Brain microvascular endothelial cell (primary cell): Measurements from ENCODE around the gene JUN.

Experiments
- DNase-seq: peaks from one replicate; pipeline ENCODE4 v3.0.0-alpha.2; 2020
- H3K27ac ChIP-seq: fragments of 250-450 bp; sonication (Bioruptor Pico); 2 replicates; pipeline ENCODE4 v1.5.1; 2020; ENCODE audit warnings: mild to moderate bottlenecking, moderate library complexity
- H3K27me3 ChIP-seq: fragments of 250-450 bp; sonication (Bioruptor Pico); replicated peaks from 2 replicates; pipeline ENCODE4 v1.5.1; 2020; ENCODE audit warnings: mild to moderate bottlenecking
- H3K36me3 ChIP-seq: fragments of 250-450 bp; sonication (Bioruptor Pico); replicated peaks from 2 replicates; pipeline ENCODE4 v1.5.1; 2020; ENCODE audit warnings: mild to moderate bottlenecking
- H3K4me3 ChIP-seq: 2 replicates; pipeline ENCODE4 v1.5.1; 2011; ENCODE audit warnings: low read depth, mild to moderate bottlenecking, control low read depth, low read length, moderate library complexity
- CTCF ChIP-seq: IDR thresholded peaks from 2 replicates; pipeline ENCODE4 v1.5.1; 2011; ENCODE audit warnings: low read depth, mild to moderate bottlenecking, moderate library complexity, low read length, control low read depth, inconsistent platforms; ENCODE audit errors: missing control alignments
- in situ Hi-C: cut with HindIII; loops from 2 replicates; pipeline ENCODE4 v1.10.0; 2017; ENCODE audit warnings: low sequenced_read_pairs, low pct_ligation_motif_present

JUN gene

DNA sequence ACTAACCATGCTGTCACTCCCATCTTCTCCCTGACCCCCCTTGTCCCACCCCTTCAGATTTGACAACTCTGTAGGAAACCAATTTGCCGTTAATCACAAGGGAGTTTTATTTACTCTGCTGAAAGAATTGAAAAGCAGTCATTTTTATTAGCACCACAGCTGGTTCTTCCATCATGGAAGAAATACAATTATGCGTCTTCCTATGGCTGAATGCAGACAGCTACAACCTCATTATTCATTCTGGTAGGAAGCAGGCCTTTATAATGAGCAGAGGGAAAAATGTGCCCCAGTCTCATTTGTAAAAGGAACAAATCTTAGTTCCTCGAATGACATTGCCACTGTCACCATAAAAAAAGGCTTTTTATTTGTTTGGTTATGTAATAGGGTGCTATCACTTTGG lies 35.2 kb downstream of the JUN start:
- DNase-seq: no peak
- Histone ChIP-seq H3K4me3 (no peak overlapping the region), H3K27me3 (no peaks in the 10 kb centered on the region), H3K27ac (no peak overlapping the region), H3K36me3 (no peaks in the 10 kb centered on the region)
- TF ChIP-seq CTCF: no peak
- in situ Hi-C loops: no loop called here

DNA sequence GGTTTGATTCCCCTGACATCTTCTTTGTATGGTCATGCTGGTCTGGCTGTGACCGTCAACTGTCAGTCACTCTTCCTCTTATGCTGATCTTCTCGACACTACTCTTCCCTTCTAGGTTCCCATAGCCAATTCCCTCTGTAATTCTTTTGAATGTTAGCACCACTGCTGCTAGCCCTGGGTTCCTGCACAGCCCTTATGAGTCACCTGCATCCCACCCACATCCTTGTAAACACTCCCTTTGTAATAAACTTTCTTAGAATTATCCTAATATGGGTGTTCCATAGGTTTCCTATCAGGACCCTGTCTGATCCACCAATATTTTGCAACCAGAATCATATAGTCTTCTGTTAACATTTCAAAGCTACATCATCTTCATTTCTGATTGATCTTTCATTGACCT lies 37.1 kb downstream of the JUN start:
- in situ Hi-C loops: no loop called here
- H3K4me3 ChIP-seq: no peak overlapping the region
- no peak for DNase-seq
- no peak for TF ChIP-seq CTCF
- H3K27me3 ChIP-seq: no peaks in the 10 kb centered on the region
- H3K27ac ChIP-seq: no peak overlapping the region
- H3K36me3 ChIP-seq: no peaks in the 10 kb centered on the region

GRCh38 chr1:58746182-58746581 lies 37.7 kb downstream of the JUN start:
- no peaks in the 10 kb centered on the region for H3K27me3 ChIP-seq
- no peak for TF ChIP-seq CTCF
- DNase-seq: no peak
- in situ Hi-C loops: no loop called here
- H3K4me3 ChIP-seq: no peak overlapping the region
- H3K36me3 ChIP-seq: no peaks in the 10 kb centered on the region
- no peak overlapping the region for H3K27ac ChIP-seq

DNA sequence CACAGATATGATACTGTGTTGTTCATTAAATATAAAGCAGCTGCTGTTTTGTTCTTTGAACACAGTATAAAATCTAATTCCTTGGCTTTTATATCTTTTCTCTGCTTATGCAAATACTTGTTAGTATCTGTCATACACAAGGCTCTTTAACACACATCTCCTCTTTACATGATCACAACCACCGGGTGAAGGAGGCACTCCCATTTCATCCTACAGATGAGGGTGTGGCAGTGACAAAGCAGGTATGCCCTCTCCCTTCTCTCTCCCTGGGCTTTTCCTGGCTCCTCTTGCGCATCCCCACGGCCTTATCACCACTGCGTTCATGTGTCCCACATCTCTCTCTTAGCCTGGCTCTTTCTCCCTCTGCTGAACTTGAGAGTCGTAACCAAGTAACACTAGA lies 38.2 kb downstream of the JUN start:
- no peak overlapping the region for H3K27ac ChIP-seq
- TF ChIP-seq CTCF: no peak
- in situ Hi-C loops: no loop called here
- no peaks in the 10 kb centered on the region for H3K36me3 ChIP-seq
- no peaks in the 10 kb centered on the region for H3K27me3 ChIP-seq
- no peak for DNase-seq
- H3K4me3 ChIP-seq: no peak overlapping the region

GRCh38 chr1:58745117-58745516 lies 38.7 kb downstream of the JUN start:
- no peaks in the 10 kb centered on the region for H3K27me3 ChIP-seq
- no peak for TF ChIP-seq CTCF
- H3K36me3 ChIP-seq: no peaks in the 10 kb centered on the region
- DNase-seq: no peak
- in situ Hi-C loops: no loop called here
- H3K27ac ChIP-seq: no peak overlapping the region
- H3K4me3 ChIP-seq: no peak overlapping the region

DNA sequence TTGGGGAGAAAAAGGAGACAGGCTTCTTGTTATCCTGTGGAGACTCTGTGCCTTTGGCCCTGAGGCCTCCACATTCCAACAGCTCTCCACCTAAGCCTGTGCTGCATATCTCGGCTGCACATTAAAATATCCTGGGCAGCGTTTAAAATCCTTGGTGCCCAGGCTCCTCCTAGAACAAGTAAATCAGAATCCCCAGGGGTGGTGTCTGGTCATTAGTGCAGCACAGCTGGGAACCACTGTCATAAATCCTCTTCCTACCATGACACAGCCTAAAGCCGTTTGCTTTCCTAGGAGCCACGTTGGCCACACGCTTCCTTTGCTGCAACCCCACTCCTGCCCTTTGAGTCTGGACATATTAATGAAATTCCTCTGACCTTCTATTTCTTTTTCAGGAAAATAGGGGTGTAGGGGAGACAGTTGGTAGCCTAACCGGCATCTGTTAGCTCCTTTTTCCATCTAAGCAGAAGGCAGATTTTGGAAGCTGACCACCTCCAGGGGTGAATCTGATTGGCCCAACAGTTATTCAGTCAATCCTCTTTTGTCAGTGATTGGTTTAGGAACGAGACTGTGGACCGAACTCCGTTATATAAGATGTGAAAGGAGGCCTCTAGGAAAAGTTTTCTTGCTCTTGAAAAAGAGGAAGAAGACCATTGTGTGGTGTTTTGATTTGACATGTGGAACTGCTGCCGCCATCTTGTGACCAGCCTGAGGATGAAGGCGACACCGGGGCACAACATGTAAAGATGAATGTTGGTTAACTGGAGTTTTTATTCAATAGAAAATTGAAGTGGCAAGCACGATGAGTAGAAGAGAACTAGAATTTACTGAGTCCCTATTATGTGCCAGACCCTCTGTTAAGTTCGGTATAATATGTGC lies 41.9 kb downstream of the JUN start:
- H3K36me3 ChIP-seq: no peaks in the 10 kb centered on the region
- in situ Hi-C loops: no loop called here

More for the DNA sequence above, 41.9 kb downstream of the JUN start:
- no peak for DNase-seq
- no peak for TF ChIP-seq CTCF
- no peak overlapping the region for H3K4me3 ChIP-seq
- no peaks in the 10 kb centered on the region for H3K27me3 ChIP-seq
- H3K27ac ChIP-seq: no peak overlapping the region
